Inflammatory macrophage (primary cell): Measurements from ENCODE around the gene FBXL5.
A peak's percentile ranks its signal among the peaks of the same experiment; 100 is the strongest.

ENCODE experiments used
- DNase-seq, 2 donors: peaks; one replicate each; pipeline ENCODE4 v3.0.0-alpha.2; 2020 to 2022

FBXL5 gene

GRCh38 chr4:15676039-15676438, 20.9 kb upstream of the FBXL5 start:
- DNase-seq: no peak

- peak; percentile 43 to 59 for DNase-seq
Measured at GRCh38 chr4:15675356-15675755, 20.2 kb upstream of the FBXL5 start.

GRCh38 chr4:15674926-15675325, 19.8 kb upstream of the FBXL5 start:
- no peak for DNase-seq

GRCh38 chr4:15674046-15674445, 18.9 kb upstream of the FBXL5 start:
- DNase-seq: peak in 1 of 2 donors; percentile 76

- DNase-seq: no peak
Measured at GRCh38 chr4:15673337-15673736, 18.2 kb upstream of the FBXL5 start.

GRCh38 chr4:15672101-15672500, 16.9 kb upstream of the FBXL5 start:
- DNase-seq: no peak

- DNase-seq: no peak
Measured at GRCh38 chr4:15670576-15670975, 15.4 kb upstream of the FBXL5 start.

GRCh38 chr4:15668566-15669435, 13.6 kb upstream of the FBXL5 start:
- no peak for DNase-seq

GRCh38 chr4:15667006-15667405, 11.8 kb upstream of the FBXL5 start:
- no peak for DNase-seq

- DNase-seq: peak; percentile 80 to 95
Measured at GRCh38 chr4:15665753-15666365, 10.7 kb upstream of the FBXL5 start.

- DNase-seq: peak; percentile 94 to 100
Measured at GRCh38 chr4:15659768-15660570, 4.8 kb upstream of the FBXL5 start.

GRCh38 chr4:15658781-15659180, 3.6 kb upstream of the FBXL5 start:
- no peak for DNase-seq

- DNase-seq: peak; percentile 55 to 63
Measured at GRCh38 chr4:15658136-15658770, 3.1 kb upstream of the FBXL5 start.

- peak in 1 of 2 donors; percentile 34 for DNase-seq
Measured at GRCh38 chr4:15657366-15657765, 2.2 kb upstream of the FBXL5 start.

GRCh38 chr4:15656038-15656470, 897 bp upstream of the FBXL5 start:
- DNase-seq: no peak

GRCh38 chr4:15654593-15655222, 449 bp downstream of the FBXL5 start:
- peak; percentile 30 to 57 for DNase-seq

- DNase-seq: peak; percentile 37 to 63
Measured at GRCh38 chr4:15653864-15654592, 1.1 kb downstream of the FBXL5 start.

GRCh38 chr4:15653420-15653819, 1.7 kb downstream of the FBXL5 start:
- DNase-seq: no peak

- no peak for DNase-seq
Measured at GRCh38 chr4:15652841-15653240, 2.3 kb downstream of the FBXL5 start.

GRCh38 chr4:15652191-15652590, 3.0 kb downstream of the FBXL5 start:
- no peak for DNase-seq

GRCh38 chr4:15651676-15652075, 3.5 kb downstream of the FBXL5 start:
- DNase-seq: no peak
